COR-L47 (cell line): Measurements from ENCODE around the gene POC1A.
"Not testable (repeated sequence)": the region's sequence is repeated elsewhere in the genome, so short reads cannot be mapped to it uniquely, and the experiment has no call there.

Experiments
- DNase-seq: peaks from one replicate; lab custom pipeline; 2025; lab: John Stamatoyannopoulos, UW

The POC1A gene

GRCh38 chr3:52046902-52047239 lies 107.4 kb downstream of the POC1A start:
- DNase-seq = no peak

- DNase-seq = no peak
These were observed 107.9 kb downstream of the POC1A start for GRCh38 chr3:52046186-52046901.

GRCh38 chr3:52044869-52045619 lies 109.2 kb downstream of the POC1A start:
- no peak for DNase-seq

GRCh38 chr3:52043750-52044149 lies 110.5 kb downstream of the POC1A start:
- DNase-seq = no peak

- DNase-seq = not testable (repeated sequence)
These were observed 111.2 kb downstream of the POC1A start for GRCh38 chr3:52043039-52043438.

GRCh38 chr3:52041118-52041731 lies 113.0 kb downstream of the POC1A start:
- no peak for DNase-seq

GRCh38 chr3:52040600-52040999 lies 113.6 kb downstream of the POC1A start:
- DNase-seq = no peak

GRCh38 chr3:52039846-52040245 lies 114.4 kb downstream of the POC1A start:
- no peak for DNase-seq

GRCh38 chr3:52039426-52039825 lies 114.8 kb downstream of the POC1A start:
- no peak for DNase-seq

- DNase-seq = no peak
These were observed 116.0 kb downstream of the POC1A start for GRCh38 chr3:52038227-52038626.

- DNase-seq = no peak
These were observed 116.9 kb downstream of the POC1A start for GRCh38 chr3:52037291-52037690.

GRCh38 chr3:52036829-52037228 lies 117.4 kb downstream of the POC1A start:
- no peak for DNase-seq

- DNase-seq = no peak
These were observed 118.0 kb downstream of the POC1A start for GRCh38 chr3:52036222-52036694.

GRCh38 chr3:52034651-52035050 lies 119.6 kb downstream of the POC1A start:
- no peak for DNase-seq

GRCh38 chr3:52034212-52034611 lies 120.0 kb downstream of the POC1A start:
- DNase-seq = no peak

GRCh38 chr3:52033748-52034147 lies 120.5 kb downstream of the POC1A start:
- DNase-seq = not testable (repeated sequence)

GRCh38 chr3:52032702-52033408 lies 121.4 kb downstream of the POC1A start:
- DNase-seq = no peak

- DNase-seq = no peak
These were observed 122.3 kb downstream of the POC1A start for GRCh38 chr3:52031896-52032295.

GRCh38 chr3:52030714-52031310 lies 123.4 kb downstream of the POC1A start:
- no peak for DNase-seq

GRCh38 chr3:52029535-52029934 lies 124.7 kb downstream of the POC1A start:
- no peak for DNase-seq

- no peak for DNase-seq
These were observed 125.2 kb downstream of the POC1A start for GRCh38 chr3:52029053-52029452.

GRCh38 chr3:52028572-52028971 lies 125.7 kb downstream of the POC1A start:
- no peak for DNase-seq
